GM19452 (cell line): ENCODE measurements around the gene DMRT2.

Source experiments
- ATAC-seq: cut with Tn5 transposase; IDR thresholded peaks from one replicate; pipeline ENCODE4 v1.9.1; 2021; ENCODE audit not compliant: unreplicated experiment

Gene DMRT2

DNA sequence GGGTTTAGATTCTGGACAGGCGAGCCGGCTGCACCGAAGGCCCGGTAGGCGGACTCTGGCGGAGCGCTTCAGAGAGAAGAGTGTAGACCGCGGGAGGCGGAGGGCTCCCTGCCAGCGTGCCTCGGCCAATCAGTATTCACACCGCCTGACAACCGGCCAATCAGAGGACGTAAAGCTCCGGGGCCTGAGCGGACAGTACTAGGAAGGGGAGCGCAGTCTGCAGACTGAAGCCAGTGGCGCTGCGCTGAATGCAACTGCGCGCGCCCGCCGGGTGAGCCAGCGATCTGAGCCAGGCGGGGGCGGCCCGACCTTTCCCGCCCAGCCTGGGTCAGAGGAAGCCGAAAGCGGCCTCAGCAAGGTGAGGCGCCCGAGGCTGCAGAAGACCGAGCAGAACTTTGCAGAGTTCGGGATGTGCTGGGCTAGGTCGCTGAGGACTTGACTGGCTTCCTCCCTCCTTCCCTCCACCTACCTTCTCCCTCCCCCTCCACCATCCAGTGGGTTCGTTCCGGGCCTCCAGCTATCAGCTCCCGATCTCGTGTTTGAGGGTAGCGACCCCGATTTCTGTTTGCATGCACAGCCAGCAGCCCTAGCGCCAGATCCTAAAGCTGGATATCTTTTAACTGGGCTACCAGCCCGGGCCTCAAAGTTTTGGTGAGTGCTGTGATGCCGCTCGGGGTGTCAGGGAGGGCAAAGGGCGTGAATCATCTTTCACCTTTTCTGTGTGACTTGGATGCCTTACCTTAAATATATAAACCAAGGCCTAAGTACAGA is at the start of gene DMRT2:
Gene DMRT2, plus strand, starts transcription at position 233 of the 771 bp plus-strand sequence. CDS start 1,257 bp downstream, outside the sequence.
- no peak for ATAC-seq

DNA sequence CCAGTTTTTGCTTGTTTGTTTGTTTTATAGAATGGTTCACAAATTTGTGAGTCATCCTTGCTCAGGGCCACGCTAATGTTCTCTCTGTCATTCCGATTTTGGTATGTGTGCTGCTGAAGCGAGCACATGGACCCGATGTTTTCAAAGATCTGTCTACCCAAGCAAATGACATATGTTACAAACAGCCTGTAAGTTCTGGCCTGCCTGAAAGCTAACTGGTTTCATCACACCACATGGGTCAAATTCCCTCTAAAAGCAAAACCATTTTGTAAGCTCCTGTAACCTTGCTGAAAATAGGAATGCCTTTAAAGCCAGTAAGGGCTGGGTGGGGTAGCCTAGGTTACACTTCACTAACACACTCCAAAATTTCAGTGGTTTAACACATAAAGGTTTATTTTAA is 48.3 kb upstream of the DMRT2 start:
- no peak for ATAC-seq

- ATAC-seq = no peak
These were observed 47.5 kb upstream of the DMRT2 start for GRCh38 chr9:1002678-1003077.

DNA sequence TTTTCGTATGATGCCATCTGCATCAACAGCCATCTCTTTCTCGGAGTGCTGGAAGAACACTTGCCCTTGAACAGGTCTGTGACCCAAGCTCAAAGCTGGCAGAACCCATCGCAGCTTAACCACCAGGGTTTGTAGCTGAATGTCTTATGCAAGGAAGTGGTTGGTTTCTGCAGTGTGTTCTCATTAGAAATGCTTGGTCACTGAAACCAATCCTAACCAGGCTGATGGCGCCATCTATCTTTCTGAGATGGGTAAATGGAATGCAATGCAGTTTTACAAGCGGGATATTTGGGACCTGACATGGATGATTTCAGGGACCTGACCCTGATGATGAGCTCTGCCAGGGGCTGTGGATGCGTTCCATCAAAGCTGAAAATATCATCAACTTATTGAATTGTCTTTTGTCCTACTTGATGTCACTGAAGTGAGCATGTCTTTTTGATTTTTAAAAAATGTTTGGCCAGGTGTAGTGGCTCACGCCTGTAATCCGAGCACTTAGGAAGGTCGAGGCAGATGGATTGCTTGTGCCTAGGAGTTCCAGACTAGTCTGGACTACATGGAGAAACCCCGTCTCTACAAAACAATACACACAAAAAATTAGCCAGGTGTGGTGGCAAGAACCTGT is 45.0 kb upstream of the DMRT2 start:
- ATAC-seq = no peak

- no peak for ATAC-seq
These were observed 42.8 kb upstream of the DMRT2 start for GRCh38 chr9:1007312-1007711.

- ATAC-seq = no peak
These were observed 41.9 kb upstream of the DMRT2 start for GRCh38 chr9:1008216-1008615.

- ATAC-seq = peak; percentile 95
These were observed 41.0 kb upstream of the DMRT2 start for GRCh38 chr9:1009101-1009707.

DNA sequence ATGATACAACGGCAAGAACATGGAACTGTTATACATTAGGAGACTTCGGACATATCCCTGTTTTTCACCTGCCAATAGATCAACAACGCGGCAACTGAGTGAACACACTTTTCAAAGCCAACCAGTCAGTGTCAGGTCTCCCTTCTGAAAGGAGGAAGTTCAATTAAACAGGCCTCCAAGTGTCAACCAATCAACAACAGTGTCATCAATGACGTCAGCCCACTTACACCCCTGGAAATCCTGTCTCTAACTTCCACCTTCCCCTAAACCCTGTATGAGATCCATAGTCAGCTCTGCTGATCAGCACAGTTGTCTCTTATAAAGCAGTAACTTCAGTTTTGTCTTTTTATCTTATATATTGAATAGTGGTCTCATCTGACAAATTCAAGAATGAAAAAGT is 37.1 kb upstream of the DMRT2 start:
- ATAC-seq = no peak

- no peak for ATAC-seq
These were observed 35.9 kb upstream of the DMRT2 start for GRCh38 chr9:1014225-1014624.

DNA sequence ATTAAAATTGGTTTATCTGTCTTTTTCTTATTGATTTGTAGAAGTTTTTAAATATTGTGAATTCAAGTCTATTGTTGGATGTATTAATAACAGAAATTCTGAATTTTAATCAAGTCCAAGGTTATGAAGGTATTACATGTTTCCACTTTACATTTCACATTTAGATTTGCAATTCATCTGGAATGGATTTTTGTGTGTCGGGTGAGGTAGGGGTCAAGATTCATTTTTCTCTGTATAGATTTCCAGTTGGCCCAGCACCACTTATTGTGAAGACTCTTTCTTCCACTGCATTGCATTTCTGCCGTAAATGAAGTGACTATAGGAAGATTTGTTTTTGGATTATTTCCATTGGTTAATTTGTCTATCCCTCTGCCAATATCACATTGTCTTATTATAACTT is 35.5 kb upstream of the DMRT2 start:
- no peak for ATAC-seq

- ATAC-seq = no peak
These were observed 32.0 kb upstream of the DMRT2 start for GRCh38 chr9:1018121-1018520.

- no peak for ATAC-seq
These were observed 26.0 kb upstream of the DMRT2 start for GRCh38 chr9:1024112-1024511.

DNA sequence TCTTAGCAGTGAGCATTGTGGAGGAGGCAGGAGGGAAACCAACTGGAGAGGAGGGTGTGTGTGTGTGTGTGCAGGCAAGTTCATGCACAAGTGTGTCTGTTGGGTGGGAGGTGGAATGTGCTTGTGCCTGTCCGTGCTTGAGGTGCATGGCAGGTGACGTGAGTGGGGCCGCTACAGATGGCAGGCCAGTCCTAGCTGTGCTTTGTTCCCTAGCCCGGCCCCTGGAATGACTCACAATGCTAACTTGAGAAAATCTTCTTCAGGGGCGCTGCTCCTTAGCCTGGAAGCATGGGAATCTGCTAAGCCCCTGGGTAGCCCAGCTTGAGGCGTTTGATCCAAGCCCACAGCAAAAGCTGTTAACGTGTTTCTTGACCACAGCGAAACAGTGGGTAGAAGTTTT is 25.0 kb upstream of the DMRT2 start:
- ATAC-seq = no peak

- ATAC-seq = no peak
These were observed 23.9 kb upstream of the DMRT2 start for GRCh38 chr9:1026219-1026618.

GRCh38 chr9:1028501-1029190 is 21.5 kb upstream of the DMRT2 start:
- no peak for ATAC-seq

GRCh38 chr9:1031951-1032601 is 18.1 kb upstream of the DMRT2 start:
- no peak for ATAC-seq

DNA sequence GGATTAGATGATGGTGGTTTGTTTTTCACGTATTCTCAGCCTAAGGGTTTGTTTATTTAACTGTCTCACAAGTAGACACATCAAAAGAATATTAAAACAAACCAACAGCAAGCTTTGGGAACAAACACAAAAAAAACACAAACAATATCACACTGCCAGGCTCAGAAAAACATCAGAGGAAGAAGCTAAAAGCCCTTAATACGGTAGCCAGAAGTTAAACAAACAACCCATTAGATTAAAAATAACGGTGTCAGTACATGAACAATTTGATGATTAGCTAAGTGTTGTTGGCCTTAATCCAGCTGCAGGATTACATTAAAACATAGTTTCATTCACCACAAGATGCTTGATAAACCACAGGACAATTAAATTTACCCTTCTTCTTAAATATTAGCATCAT is 15.9 kb upstream of the DMRT2 start:
- ATAC-seq = no peak

DNA sequence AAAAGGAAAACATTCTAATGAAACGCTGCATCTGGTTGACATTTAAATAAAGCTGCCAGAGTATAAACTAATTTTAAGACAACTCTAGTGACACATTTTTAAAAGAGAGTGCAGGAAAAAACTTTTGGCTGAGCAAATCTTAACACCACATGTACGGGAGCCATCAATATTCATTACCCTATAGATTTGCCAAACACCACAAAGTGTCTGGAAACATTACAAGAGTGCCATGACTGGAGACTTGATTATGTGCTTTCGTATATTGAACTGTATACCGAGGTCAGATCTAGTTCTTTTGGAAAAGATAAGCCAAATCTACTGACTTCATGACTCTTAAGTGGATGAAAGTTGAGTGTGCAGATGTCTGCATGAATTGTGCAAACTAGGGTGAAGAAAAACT is 10.6 kb upstream of the DMRT2 start:
- no peak for ATAC-seq

- no peak for ATAC-seq
These were observed 7.7 kb upstream of the DMRT2 start for GRCh38 chr9:1042466-1042865.

GRCh38 chr9:1044643-1045042 is 5.5 kb upstream of the DMRT2 start:
- ATAC-seq = no peak
